H4 (cell line): ENCODE measurements around the gene SLC27A1. TPM values are rescaled to one million over a fixed set of nuclear protein-coding genes. Genes with fewer than 3 reads are reported as not detected.

Source experiments
- DNase-seq: peaks from one replicate; pipeline ENCODE4 v3.0.0-alpha.2; 2015; ENCODE audit warnings: low spot score
- total RNA-seq: library from RNA; depleted of rRNA; stranded (reverse); fragments of >200 nt; shearing (Covaris generic); gene quantifications from 2 replicates; pipeline ENCODE4 v1.2.3, GENCODE V29; 2014; rRNA removed

Gene SLC27A1
- 3.6 and 4.8 TPM in 2 replicates for total RNA-seq

GRCh38 chr19:17470068-17470841 lies at the start of gene SLC27A1:
Gene SLC27A1, plus strand, starts transcription at chr19:17470524. Its CDS starts 17 bp downstream, at chr19:17470541.
- peak; percentile 98 for DNase-seq

DNA sequence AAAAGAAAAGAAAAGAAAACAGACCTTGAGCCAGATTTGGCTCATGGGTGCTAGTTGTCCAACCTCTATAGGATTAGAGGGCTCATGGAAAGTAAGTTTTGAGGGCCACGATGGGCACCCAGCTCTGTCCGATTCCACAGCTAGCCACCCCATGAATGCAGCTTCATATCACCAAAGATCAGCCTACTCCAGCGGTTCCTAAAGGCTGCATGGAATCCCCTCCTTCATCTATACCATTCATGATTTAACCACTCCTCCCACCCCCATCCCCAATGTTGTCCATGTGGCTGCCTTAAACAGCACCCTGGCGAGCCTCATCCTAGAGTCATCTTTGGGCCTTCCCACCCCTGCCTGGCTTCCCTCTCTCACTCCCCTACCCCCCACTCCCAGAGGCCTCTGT lies 48.4 kb upstream of the SLC27A1 start:
- no peak for DNase-seq

GRCh38 chr19:17423429-17424208 lies 46.7 kb upstream of the SLC27A1 start:
- DNase-seq: no peak

GRCh38 chr19:17424743-17425365 lies 45.5 kb upstream of the SLC27A1 start:
- DNase-seq: no peak

GRCh38 chr19:17429641-17430113 lies 40.6 kb upstream of the SLC27A1 start:
- DNase-seq: no peak

- no peak for DNase-seq
Observed at GRCh38 chr19:17431417-17431816, 38.9 kb upstream of the SLC27A1 start.

DNA sequence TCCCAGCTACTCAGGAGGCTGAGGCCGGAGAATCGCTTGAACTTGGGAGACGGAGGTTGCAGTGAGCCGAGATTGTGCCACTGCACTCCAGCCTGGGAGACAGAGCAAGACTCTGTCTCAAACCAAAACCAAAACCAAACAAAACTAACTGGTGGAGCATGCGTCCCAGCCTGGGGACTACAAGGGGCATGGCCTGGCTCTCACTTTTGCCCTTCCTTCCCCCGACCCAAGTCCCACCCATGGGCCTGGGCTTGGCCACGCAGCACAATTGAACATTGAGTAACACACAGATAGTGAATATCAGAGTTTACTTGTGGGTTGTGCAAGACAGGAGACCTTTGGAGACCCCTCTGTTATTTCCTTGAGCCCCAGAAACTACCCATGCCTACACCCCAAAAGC lies 35.1 kb upstream of the SLC27A1 start:
- no peak for DNase-seq

GRCh38 chr19:17436094-17436873 lies 34.0 kb upstream of the SLC27A1 start:
- DNase-seq: no peak

DNA sequence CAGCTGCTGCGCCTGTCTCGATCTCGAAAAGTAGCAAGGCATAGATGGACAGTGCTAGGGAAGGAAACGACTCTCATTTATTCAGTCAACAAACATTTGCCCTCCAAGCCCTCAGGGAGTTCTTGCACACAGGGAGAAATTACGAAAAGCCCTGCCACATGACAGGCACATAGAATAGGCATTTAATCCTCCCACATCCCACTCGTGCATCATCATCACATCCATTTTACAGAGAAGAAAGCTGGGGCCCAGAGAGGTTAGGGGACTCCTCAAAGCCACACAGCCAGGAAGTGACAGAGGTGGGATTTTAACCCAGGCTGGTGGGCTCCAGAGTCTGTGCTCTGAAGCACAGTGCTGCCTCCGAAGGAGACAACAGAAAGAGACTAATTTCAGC lies 33.5 kb upstream of the SLC27A1 start:
- DNase-seq: no peak

DNA sequence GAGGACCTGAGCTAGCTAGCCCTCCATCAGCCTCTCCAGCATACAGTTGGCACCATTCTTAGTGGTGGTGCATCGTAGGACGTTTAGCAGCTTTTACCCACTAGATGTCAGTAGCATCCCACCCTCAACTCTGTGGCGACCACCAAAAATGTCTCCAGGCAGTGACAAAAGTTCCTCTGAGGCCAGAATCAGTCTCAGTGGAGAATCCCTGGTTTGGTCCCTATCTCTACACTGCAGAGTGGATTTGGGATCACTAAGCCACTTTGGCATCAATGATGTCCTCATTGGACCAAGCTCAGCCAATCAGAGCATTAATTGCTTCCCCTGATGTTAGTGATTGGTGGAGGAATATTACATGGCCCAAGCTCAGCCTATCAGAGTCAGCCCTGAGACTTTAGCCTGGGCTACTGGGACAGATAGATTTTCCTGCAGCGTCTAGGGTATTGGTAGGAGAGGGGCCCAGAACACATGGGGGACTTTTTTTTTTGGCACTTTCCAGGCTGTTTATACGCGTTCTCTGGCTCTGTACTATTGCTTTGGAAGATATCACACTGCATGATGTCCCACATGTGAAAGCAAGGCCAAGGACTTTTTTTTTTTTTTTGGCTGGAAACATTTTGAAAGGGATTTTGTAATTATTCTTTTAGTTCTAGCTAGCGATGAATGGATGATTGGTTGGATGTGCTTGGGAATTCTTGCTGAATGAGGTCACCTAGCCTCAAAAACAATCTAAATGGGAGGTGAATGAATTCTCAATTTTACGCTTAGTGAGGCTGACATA lies 28.9 kb upstream of the SLC27A1 start:
- DNase-seq: no peak

GRCh38 chr19:17445526-17446165 lies 24.7 kb upstream of the SLC27A1 start:
- no peak for DNase-seq

DNA sequence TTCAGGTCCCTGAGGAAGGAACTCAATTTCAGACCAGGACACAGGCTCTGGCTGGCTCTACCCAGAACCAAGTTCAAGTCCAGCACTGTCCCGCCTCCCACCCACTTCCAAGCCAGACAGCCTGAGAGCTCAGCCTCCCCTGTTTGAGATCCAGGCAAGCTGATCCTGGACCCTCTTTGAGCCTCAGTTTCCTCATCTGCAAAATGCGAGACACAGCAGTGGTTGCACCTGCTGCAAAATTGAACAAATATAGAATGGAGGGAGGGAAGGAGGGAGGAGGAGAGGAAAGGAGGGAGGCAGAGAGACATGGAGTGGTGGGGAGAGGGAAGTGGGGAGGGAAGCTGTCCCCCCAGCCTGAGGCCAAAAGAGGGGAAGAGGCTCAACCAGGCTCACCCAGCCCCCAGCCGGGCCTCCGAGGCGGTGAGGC lies 22.6 kb upstream of the SLC27A1 start:
- no peak for DNase-seq

DNA sequence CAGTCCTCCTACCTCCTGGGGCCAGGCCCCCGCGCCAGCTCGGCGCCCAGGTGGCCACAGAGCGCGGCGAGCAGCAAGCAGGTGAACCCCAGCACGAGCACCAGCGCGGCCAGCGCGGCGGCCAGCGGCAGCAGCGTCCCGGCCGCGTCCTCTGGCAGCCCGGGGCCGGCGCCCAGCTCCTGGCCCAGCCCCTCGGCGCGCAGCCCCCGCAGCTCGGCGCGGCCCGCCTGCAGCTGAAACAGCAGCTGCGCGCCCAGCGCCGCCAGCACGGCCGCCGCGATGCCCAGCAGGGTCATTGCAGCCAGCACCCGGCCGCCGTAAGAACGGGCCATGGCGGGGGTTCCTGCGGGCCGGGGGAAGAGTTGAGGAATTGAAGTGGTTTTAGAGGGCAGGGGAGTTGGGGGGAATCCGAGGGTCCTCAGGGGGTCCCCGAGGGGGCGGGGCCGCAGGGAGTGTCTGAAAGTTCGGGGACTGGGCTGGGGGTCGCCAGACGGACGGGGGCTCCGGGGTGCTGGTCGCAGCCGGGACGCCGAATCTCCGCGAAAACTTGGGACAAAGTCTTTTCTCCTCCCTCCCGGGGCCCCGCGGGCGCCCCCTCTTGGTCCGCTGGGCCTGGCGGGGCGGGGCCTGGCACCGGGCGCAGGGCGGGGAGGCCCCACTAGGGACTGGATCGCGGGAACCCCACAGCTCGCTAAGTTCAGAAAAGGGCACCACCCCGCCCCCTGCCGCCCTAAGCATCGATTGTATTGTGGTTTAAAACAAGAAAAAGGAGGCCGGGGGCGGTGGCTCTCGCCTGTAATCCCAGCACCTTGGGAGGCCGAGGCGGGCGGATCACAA lies 22.0 kb upstream of the SLC27A1 start, which contains the start of gene TMEM221:
Gene TMEM221, minus strand, starts transcription at position 538 of the 837 bp plus-strand sequence. Its CDS starts 206 bp downstream, at position 332.
- DNase-seq: no peak

GRCh38 chr19:17450264-17451075 lies 19.9 kb upstream of the SLC27A1 start:
- peak; percentile 57 for DNase-seq

DNA sequence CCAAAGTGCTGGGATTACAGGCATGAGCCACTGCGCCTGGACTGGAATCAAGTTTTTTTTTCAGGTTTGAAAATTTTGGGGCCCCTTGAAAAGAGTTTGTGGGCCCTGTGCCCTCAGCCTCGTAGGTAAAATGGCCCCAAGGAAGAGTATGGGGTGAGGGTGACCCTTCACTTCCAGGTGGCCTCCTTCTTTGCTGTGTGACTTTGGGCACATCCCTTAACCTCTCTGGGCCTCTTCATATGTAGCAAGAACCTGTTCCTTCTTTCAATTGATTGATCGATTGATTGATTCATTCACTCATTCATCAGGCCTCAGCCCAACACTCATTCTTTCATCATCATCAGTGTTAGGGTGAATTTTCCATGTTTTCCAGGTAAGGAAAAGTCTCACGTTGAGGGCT lies 18.5 kb upstream of the SLC27A1 start:
- DNase-seq: no peak

GRCh38 chr19:17454576-17455071 lies 15.7 kb upstream of the SLC27A1 start:
- no peak for DNase-seq

GRCh38 chr19:17455308-17456123 lies 14.8 kb upstream of the SLC27A1 start:
- DNase-seq: no peak
